SK-N-SH treated with all-trans-retinoic acid at 6 μM for 48 hours (cell line): ENCODE results near the gene RBM33.

Experiments used
- ATAC-seq: fragments of 200-7000 bp; cut with Tn5 transposase; 3 replicates; pipeline ENCODE4 v1.9.1; 2020; ENCODE audit warnings: mild to moderate bottlenecking, moderate library complexity
- ARNTL ChIP-seq: fragments of 450-650 bp; formaldehyde crosslinking; IDR thresholded peaks from 2 replicates; pipeline ENCODE4 v1.5.0; 2020; ENCODE audit warnings: low read depth, mild to moderate bottlenecking, moderate library complexity, borderline replicate concordance
- BACH2 ChIP-seq: fragments of 250-450 bp; sonication (Bioruptor Pico); IDR thresholded peaks from 2 replicates; pipeline ENCODE4 v1.9.0; 2021; ENCODE audit warnings: mild to moderate bottlenecking, borderline replicate concordance
- CSRNP3 ChIP-seq: fragments of 250-450 bp; sonication (Bioruptor Pico); IDR thresholded peaks from 2 replicates; pipeline ENCODE4 v1.5.1; 2021; ENCODE audit warnings: mild to moderate bottlenecking, moderate library complexity
- ESRRG ChIP-seq: fragments of 250-450 bp; sonication (Bioruptor Pico); IDR thresholded peaks from 2 replicates; pipeline ENCODE4 v1.6.1; 2021; ENCODE audit warnings: mild to moderate bottlenecking
- GLIS3 ChIP-seq: fragments of 250-450 bp; sonication (Bioruptor Pico); IDR thresholded peaks from 2 replicates; pipeline ENCODE4 v1.5.0; 2020; ENCODE audit warnings: mild to moderate bottlenecking, moderate library complexity
- ISL1 ChIP-seq: fragments of 250-450 bp; sonication (Bioruptor Pico); IDR thresholded peaks from 2 replicates; pipeline ENCODE4 v2.1.2; 2022; ENCODE audit warnings: mild to moderate bottlenecking, moderate library complexity
- OSR1 ChIP-seq: fragments of 250-450 bp; sonication (Bioruptor Pico); IDR thresholded peaks from 2 replicates; pipeline ENCODE4 v1.8.0; 2022; ENCODE audit warnings: moderate library complexity, mild to moderate bottlenecking, inconsistent platforms
- PATZ1 ChIP-seq: fragments of 250-450 bp; sonication (Bioruptor Pico); IDR thresholded peaks from 2 replicates; pipeline ENCODE4 v1.8.0; 2020; ENCODE audit warnings: mild to moderate bottlenecking, moderate library complexity, borderline replicate concordance
- PPARA ChIP-seq: fragments of 250-450 bp; sonication (Bioruptor Pico); IDR thresholded peaks from 2 replicates; pipeline ENCODE4 v1.5.0; 2020; ENCODE audit warnings: mild to moderate bottlenecking, borderline replicate concordance
- RARB ChIP-seq: fragments of 250-450 bp; sonication (Bioruptor Pico); IDR thresholded peaks from 2 replicates; pipeline ENCODE4 v1.8.0; 2021; ENCODE audit warnings: mild to moderate bottlenecking, moderate library complexity
- SNAI2 ChIP-seq: fragments of 250-450 bp; sonication (Bioruptor Pico); IDR thresholded peaks from 2 replicates; pipeline ENCODE4 v1.5.0; 2020; ENCODE audit warnings: mild to moderate bottlenecking, moderate library complexity
- TCF4 ChIP-seq: fragments of 250-450 bp; sonication (Bioruptor Pico); IDR thresholded peaks from 2 replicates; pipeline ENCODE4 v1.8.0; 2021; ENCODE audit warnings: mild to moderate bottlenecking, moderate library complexity, borderline replicate concordance
- TOX ChIP-seq: fragments of 250-450 bp; sonication (Bioruptor Pico); IDR thresholded peaks from 2 replicates; pipeline ENCODE4 v1.8.0; 2021; ENCODE audit warnings: mild to moderate bottlenecking, moderate library complexity, borderline replicate concordance
- TSHZ2 ChIP-seq: fragments of 250-450 bp; sonication (Bioruptor Pico); IDR thresholded peaks from 2 replicates; pipeline ENCODE4 v1.5.0; 2020; ENCODE audit warnings: mild to moderate bottlenecking, moderate library complexity
- ZC3H10 ChIP-seq: fragments of 250-450 bp; sonication (Bioruptor Pico); IDR thresholded peaks from 2 replicates; pipeline ENCODE4 v1.5.1; 2021; ENCODE audit warnings: mild to moderate bottlenecking, moderate library complexity
- ZFP3 ChIP-seq: fragments of 250-450 bp; sonication (Bioruptor Pico); IDR thresholded peaks from 2 replicates; pipeline ENCODE4 v1.5.0; 2020; ENCODE audit warnings: mild to moderate bottlenecking, moderate library complexity
- ZFP30 ChIP-seq: fragments of 450-650 bp; formaldehyde crosslinking; IDR thresholded peaks from 2 replicates; pipeline ENCODE4 v1.5.0; 2022; ENCODE audit warnings: mild to moderate bottlenecking, moderate library complexity
- ZNF565 ChIP-seq: fragments of 450-650 bp; formaldehyde crosslinking; conservative IDR thresholded peaks from 2 replicates; pipeline ENCODE4 v1.5.0; 2020; ENCODE audit warnings: low read depth, mild to moderate bottlenecking, moderate library complexity
- ZNF70 ChIP-seq: fragments of 450-650 bp; formaldehyde crosslinking; IDR thresholded peaks from 2 replicates; pipeline ENCODE4 v1.5.0; 2020; ENCODE audit warnings: mild to moderate bottlenecking, moderate library complexity
- ZNF8 ChIP-seq: fragments of 450-650 bp; formaldehyde crosslinking; IDR thresholded peaks from 2 replicates; pipeline ENCODE4 v1.5.0; 2020; ENCODE audit warnings: mild to moderate bottlenecking, moderate library complexity
- TF ChIP-seq, protein P1 (sequence below): fragments of 250-450 bp; sonication (Bioruptor Pico); IDR thresholded peaks from 2 replicates; pipeline ENCODE4 v1.5.1; 2020; ENCODE audit warnings: low read depth, mild to moderate bottlenecking, moderate library complexity

Gene RBM33

GRCh38 chr7:155811895-155812761 is 167.7 kb downstream of the RBM33 start, which contains the start of gene SHH:
TSS of gene SHH (minus strand) at chr7:155812463. CDS start at chr7:155812122, 341 bp downstream.
- 0 out of 3 replicates have a peak, but pooled peaks have one; percentile 9 for ATAC-seq
- TF ChIP-seq CSRNP3 (no peak), ZNF565 (CRISPR knock-in tag) (no peak), ZFP30 (CRISPR knock-in tag) (no peak), ZNF70 (CRISPR knock-in tag) (no peak), RARB (no peak), PPARA (no peak), ZC3H10 (CRISPR knock-in tag) (no peak), TCF4 (CRISPR knock-in tag) (no peak), BACH2 (no peak), ZFP3 (CRISPR knock-in tag) (no peak)
- TF ChIP-seq, protein P1, sequence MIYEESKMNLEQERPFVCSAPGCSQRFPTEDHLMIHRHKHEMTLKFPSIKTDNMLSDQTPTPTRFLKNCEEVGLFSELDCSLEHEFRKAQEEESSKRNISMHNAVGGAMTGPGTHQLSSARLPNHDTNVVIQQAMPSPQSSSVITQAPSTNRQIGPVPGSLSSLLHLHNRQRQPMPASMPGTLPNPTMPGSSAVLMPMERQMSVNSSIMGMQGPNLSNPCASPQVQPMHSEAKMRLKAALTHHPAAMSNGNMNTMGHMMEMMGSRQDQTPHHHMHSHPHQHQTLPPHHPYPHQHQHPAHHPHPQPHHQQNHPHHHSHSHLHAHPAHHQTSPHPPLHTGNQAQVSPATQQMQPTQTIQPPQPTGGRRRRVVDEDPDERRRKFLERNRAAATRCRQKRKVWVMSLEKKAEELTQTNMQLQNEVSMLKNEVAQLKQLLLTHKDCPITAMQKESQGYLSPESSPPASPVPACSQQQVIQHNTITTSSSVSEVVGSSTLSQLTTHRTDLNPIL (CRISPR knock-in tag): no peak

- no peak for TF ChIP-seq ZFP30 (CRISPR knock-in tag)
- no peak for TF ChIP-seq TOX
- no peak for TF ChIP-seq ZNF70 (CRISPR knock-in tag)
- no peak for TF ChIP-seq SNAI2
- TF ChIP-seq, protein P1 (CRISPR knock-in tag): no peak
- no peak for TF ChIP-seq TSHZ2 (CRISPR knock-in tag)
- TF ChIP-seq ZC3H10 (CRISPR knock-in tag): no peak
- TF ChIP-seq ISL1 (CRISPR knock-in tag): no peak
- no peak for TF ChIP-seq BACH2
- TF ChIP-seq ARNTL (CRISPR knock-in tag): no peak
- no peak for TF ChIP-seq PATZ1 (CRISPR knock-in tag)
- no peak for TF ChIP-seq ZFP3 (CRISPR knock-in tag)
- no peak for TF ChIP-seq ZNF565 (CRISPR knock-in tag)
- TF ChIP-seq ESRRG (CRISPR knock-in tag): no peak
- no peak for TF ChIP-seq OSR1 (CRISPR knock-in tag)
- no peak for TF ChIP-seq ZNF8 (CRISPR knock-in tag)
- no peak for TF ChIP-seq RARB
- no peak for TF ChIP-seq TCF4 (CRISPR knock-in tag)
- TF ChIP-seq GLIS3 (CRISPR knock-in tag): no peak
- TF ChIP-seq, all 23 proteins: peak for 0
- ATAC-seq: no peak
Observed at GRCh38 chr7:155813125-155813524, 168.7 kb downstream of the RBM33 start.
